HEK293 (cell line): ENCODE results near the gene ARID4A.
"Not testable (repeated sequence)": the region's sequence is repeated elsewhere in the genome, so short reads cannot be mapped to it uniquely, and the experiment has no call there.

Experiments
- CTCF ChIA-PET: fragments of 350-600 bp; formaldehyde crosslinking; extraction: SDS; loops from one replicate; lab custom pipeline; 2021; ENCODE audit warnings: antibody characterized with exemption; lab: Yijun Ruan, JAX
- POLR2A ChIA-PET: fragments of 300-600 bp; formaldehyde crosslinking; extraction: SDS; loops from one replicate; lab custom pipeline; 2020; ENCODE audit warnings: antibody characterized with exemption, inconsistent platforms; lab: Yijun Ruan, JAX
- H3K27ac ChIP-seq: fragments of 200-500 bp; sonication (Bioruptor generic); 2 replicates; pipeline ENCODE4 v1.5.1; 2014; ENCODE audit warnings: low read depth, low read length, control low read depth, inconsistent platforms; ENCODE audit errors: extremely low read depth
- H3K36me3 ChIP-seq, 2 experiments: fragments of 200-500 bp in 1 of 2; sonication (Bioruptor generic) in 1 of 2; 1 replicate in 1 of 2; 2 replicates in 1 of 2; pipeline ENCODE4 v1.5.1; 2014 to 2017; ENCODE audit warnings: inconsistent platforms in 2 of 2, low read length in 2 of 2; ENCODE audit not compliant: control insufficient read depth in 2 of 2, insufficient read depth in 1 of 2
- H3K4me1 ChIP-seq: fragments of 200-500 bp; sonication (Bioruptor generic); 2 replicates; pipeline ENCODE4 v1.5.1; 2014; ENCODE audit warnings: mild to moderate bottlenecking, low read length, inconsistent platforms; ENCODE audit not compliant: control insufficient read depth, insufficient read depth
- H3K4me3 ChIP-seq: 2 replicates; pipeline ENCODE4 v1.5.1; 2011; ENCODE audit warnings: low read depth, mild to moderate bottlenecking, control low read depth, low read length, moderate library complexity
- H3K9me3 ChIP-seq: fragments of 200-500 bp; sonication (Bioruptor generic); 2 replicates; pipeline ENCODE4 v1.5.1; 2014; ENCODE audit warnings: low read depth, low read length, inconsistent platforms; ENCODE audit not compliant: control insufficient read depth, insufficient read depth
- KLF7 ChIP-seq: fragments of 450-650 bp; formaldehyde crosslinking; IDR thresholded peaks from 2 replicates; pipeline ENCODE4 v1.5.1; 2016; ENCODE audit warnings: missing biosample characterization, missing genetic modification characterization, borderline replicate concordance
- PRDM1 ChIP-seq: fragments of 450-650 bp; formaldehyde crosslinking; IDR thresholded peaks from 2 replicates; pipeline ENCODE4; 2016; ENCODE audit warnings: missing biosample characterization, missing genetic modification characterization
- ZBTB17 ChIP-seq: fragments of 450-650 bp; formaldehyde crosslinking; IDR thresholded peaks from 2 replicates; pipeline ENCODE4 v1.5.1; 2016; ENCODE audit warnings: missing biosample characterization, missing genetic modification characterization
- ZFP37 ChIP-seq: fragments of 450-650 bp; formaldehyde crosslinking; IDR thresholded peaks from 2 replicates; pipeline ENCODE4 v1.5.1; 2016; ENCODE audit warnings: missing biosample characterization, missing genetic modification characterization
- ZFP41 ChIP-seq: fragments of 450-650 bp; formaldehyde crosslinking; IDR thresholded peaks from 2 replicates; pipeline ENCODE4 v1.5.1; 2016; ENCODE audit warnings: missing biosample characterization, missing genetic modification characterization, borderline replicate concordance
- ZNF121 ChIP-seq: fragments of 450-650 bp; formaldehyde crosslinking; IDR thresholded peaks from 2 replicates; pipeline ENCODE4 v1.5.1; 2016; ENCODE audit warnings: missing biosample characterization, missing genetic modification characterization
- ZNF133 ChIP-seq: fragments of 450-650 bp; formaldehyde crosslinking; IDR thresholded peaks from 2 replicates; pipeline ENCODE4 v1.5.1; 2016; ENCODE audit warnings: missing biosample characterization, missing genetic modification characterization
- ZNF169 ChIP-seq: fragments of 450-650 bp; formaldehyde crosslinking; IDR thresholded peaks from 2 replicates; pipeline ENCODE4 v1.5.1; 2016; ENCODE audit warnings: missing biosample characterization, missing genetic modification characterization
- ZNF311 ChIP-seq: fragments of 450-650 bp; formaldehyde crosslinking; IDR thresholded peaks from 2 replicates; pipeline ENCODE4 v1.5.1; 2017; ENCODE audit warnings: missing biosample characterization, missing genetic modification characterization, borderline replicate concordance
- ZNF623 ChIP-seq: fragments of 450-650 bp; formaldehyde crosslinking; IDR thresholded peaks from 2 replicates; pipeline ENCODE4 v1.5.1; 2016; ENCODE audit warnings: missing biosample characterization, missing genetic modification characterization
- ZNF629 ChIP-seq: fragments of 450-650 bp; formaldehyde crosslinking; IDR thresholded peaks from 2 replicates; pipeline ENCODE4 v1.5.1; 2017; ENCODE audit warnings: missing biosample characterization, missing genetic modification characterization
- ZNF654 ChIP-seq: fragments of 450-650 bp; formaldehyde crosslinking; IDR thresholded peaks from 2 replicates; pipeline ENCODE4 v1.5.1; 2016; ENCODE audit warnings: low read depth, missing biosample characterization, missing genetic modification characterization
- ZNF768 ChIP-seq: fragments of 450-650 bp; formaldehyde crosslinking; IDR thresholded peaks from 2 replicates; pipeline ENCODE4 v1.5.1; 2018; ENCODE audit warnings: missing biosample characterization, mild to moderate bottlenecking, missing genetic modification characterization
- TF ChIP-seq, protein P1 (sequence below): fragments of 450-650 bp; formaldehyde crosslinking; conservative IDR thresholded peaks from 2 replicates; pipeline ENCODE4 v1.5.1; 2016; ENCODE audit warnings: low read depth, missing biosample characterization, missing genetic modification characterization
- TF ChIP-seq, protein P2 (sequence below): fragments of 450-650 bp; formaldehyde crosslinking; IDR thresholded peaks from 2 replicates; pipeline ENCODE4 v1.5.1; 2016; ENCODE audit warnings: missing biosample characterization, missing genetic modification characterization

The ARID4A gene

DNA sequence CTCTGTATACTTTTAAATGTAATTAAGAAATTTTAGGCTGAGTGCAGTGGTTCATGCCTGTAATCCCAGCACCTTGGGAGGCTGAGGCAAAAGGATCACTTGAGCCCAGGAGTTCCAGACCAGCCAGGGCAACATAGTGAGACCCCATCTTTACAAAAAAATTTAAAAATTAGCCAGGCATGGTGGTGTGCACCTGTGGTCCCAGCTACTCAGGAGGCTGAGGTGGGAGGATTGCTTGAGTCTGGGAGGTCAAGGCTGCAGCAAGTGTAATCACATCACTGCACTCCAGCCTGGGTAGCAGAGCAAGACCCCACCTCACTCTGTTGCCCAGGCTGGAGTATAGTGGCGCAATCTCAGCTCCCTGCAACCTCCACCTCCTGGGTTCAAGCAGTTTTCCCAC lies 63.9 kb downstream of the ARID4A start:
- H3K4me3 ChIP-seq, H3K9me3 ChIP-seq, POLR2A ChIA-PET, H3K4me1 ChIP-seq, H3K27ac ChIP-seq: not testable (repeated sequence)
- TF ChIP-seq ZNF121 (tag by site-specific recombination), result peak; percentile 46; the same call in 1 of the 2 replicates
- CTCF ChIA-PET, result interaction anchor here (0.6 to 1.0 kb wide), 2 partner anchors 33 to 34 kb away, joined by 3 read pairs; no protein-coding TSS in a partner anchor
- peaks cover 48 to 54% of the 10 kb centered on the region in 2 experiments for H3K36me3 ChIP-seq

DNA sequence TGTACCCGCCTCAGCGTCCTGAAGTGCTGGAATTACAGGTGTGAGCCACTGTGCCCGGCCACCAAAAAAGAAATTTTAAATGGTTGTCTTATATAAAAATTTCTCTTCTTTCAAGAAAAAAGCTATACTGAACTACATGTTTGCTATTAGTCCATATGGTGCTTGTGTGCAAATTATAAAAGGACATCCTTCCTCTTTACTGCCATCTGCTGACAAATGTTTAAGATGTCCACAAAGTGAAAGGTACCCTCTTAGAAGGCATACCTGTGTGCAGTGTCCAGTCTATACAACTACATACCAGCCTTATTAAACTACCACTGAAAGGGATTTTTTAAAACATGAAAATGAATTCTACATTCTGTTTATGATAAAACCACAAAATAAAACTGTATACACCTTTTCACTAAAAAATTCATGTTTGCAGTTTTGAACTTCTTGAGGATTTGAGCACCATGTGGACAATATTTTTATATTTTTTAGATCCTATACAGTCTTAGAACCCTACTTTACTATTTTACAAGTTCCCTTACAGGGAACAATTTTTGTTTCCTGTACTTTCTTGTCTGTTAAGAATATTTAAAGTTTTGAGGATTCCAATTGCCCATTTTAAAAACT lies 64.5 kb downstream of the ARID4A start:
- no peaks in the 10 kb centered on the region for H3K4me1 ChIP-seq
- H3K9me3 ChIP-seq, result no peaks in the 10 kb centered on the region
- TF ChIP-seq ZFP41 (tag by site-specific recombination) (no peak), ZNF654 (tag by site-specific recombination) (peak; percentile 47)
- no peak overlapping the region for H3K4me3 ChIP-seq
- ChIA-PET POLR2A (interaction anchor here (0.6 kb wide), 1 partner anchor 65 kb away, joined by 3 read pairs; the partner anchor contains the start of gene ARID4A), CTCF (interaction anchor here (0.6 to 1.0 kb wide), 4 partner anchors 33 to 458 kb away, joined by 3 to 4 read pairs (median 3); no protein-coding TSS in a partner anchor)
- no peak overlapping the region for H3K27ac ChIP-seq
- peaks cover 48 to 59% of the 10 kb centered on the region in 2 experiments for H3K36me3 ChIP-seq

DNA sequence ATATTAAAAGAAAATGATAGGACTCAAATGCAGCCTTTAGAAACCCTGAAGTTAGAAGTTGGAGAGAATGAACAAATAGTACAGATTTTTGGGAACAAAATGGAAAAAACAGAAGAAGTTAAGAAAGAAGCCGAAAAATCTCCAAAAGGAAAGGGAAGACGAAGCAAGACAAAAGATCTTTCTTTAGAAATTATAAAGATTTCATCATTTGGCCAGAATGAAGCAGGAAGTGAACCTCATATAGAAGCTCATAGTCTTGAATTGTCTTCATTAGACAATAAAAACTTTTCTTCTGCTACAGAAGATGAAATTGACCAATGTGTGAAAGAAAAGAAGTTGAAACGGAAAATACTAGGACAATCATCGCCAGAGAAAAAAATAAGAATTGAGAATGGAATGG lies 66.0 kb downstream of the ARID4A start:
- CTCF ChIA-PET, result interaction anchor here (0.6 kb wide), 1 partner anchor 68 kb away, joined by 3 read pairs; no protein-coding TSS in a partner anchor

More for the DNA sequence above, 66.0 kb downstream of the ARID4A start:
- TF ChIP-seq ZNF629 (tag by site-specific recombination) (no peak), ZNF133 (no peak), ZFP37 (no peak), ZNF311 (tag by site-specific recombination) (no peak), ZBTB17 (tag by site-specific recombination) (no peak), ZNF169 (tag by site-specific recombination) (no peak), ZNF623 (tag by site-specific recombination) (no peak), ZNF768 (tag by site-specific recombination) (no peak), KLF7 (tag by site-specific recombination) (no peak), PRDM1 (tag by site-specific recombination) (no peak)
- TF ChIP-seq, protein P1, sequence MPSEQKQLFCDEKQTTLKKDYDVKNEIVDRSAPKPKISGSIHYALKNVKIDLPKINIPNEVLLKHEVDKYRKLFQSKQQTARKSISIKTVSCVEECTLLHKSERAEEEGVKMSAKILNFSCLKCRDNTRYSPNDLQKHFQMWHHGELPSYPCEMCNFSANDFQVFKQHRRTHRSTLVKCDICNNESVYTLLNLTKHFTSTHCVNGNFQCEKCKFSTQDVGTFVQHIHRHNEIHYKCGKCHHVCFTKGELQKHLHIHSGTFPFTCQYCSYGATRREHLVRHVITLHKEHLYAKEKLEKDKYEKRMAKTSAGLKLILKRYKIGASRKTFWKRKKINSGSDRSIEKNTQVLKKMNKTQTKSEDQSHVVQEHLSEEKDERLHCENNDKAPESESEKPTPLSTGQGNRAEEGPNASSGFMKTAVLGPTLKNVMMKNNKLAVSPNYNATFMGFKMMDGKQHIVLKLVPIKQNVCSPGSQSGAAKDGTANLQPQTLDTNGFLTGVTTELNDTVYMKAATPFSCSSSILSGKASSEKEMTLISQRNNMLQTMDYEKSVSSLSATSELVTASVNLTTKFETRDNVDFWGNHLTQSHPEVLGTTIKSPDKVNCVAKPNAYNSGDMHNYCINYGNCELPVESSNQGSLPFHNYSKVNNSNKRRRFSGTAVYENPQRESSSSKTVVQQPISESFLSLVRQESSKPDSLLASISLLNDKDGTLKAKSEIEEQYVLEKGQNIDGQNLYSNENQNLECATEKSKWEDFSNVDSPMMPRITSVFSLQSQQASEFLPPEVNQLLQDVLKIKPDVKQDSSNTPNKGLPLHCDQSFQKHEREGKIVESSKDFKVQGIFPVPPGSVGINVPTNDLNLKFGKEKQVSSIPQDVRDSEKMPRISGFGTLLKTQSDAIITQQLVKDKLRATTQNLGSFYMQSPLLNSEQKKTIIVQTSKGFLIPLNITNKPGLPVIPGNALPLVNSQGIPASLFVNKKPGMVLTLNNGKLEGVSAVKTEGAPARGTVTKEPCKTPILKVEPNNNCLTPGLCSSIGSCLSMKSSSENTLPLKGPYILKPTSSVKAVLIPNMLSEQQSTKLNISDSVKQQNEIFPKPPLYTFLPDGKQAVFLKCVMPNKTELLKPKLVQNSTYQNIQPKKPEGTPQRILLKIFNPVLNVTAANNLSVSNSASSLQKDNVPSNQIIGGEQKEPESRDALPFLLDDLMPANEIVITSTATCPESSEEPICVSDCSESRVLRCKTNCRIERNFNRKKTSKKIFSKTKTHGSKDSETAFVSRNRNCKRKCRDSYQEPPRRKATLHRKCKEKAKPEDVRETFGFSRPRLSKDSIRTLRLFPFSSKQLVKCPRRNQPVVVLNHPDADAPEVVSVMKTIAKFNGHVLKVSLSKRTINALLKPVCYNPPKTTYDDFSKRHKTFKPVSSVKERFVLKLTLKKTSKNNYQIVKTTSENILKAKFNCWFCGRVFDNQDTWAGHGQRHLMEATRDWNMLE (tag by site-specific recombination), result no peak
- TF ChIP-seq, protein P2, sequence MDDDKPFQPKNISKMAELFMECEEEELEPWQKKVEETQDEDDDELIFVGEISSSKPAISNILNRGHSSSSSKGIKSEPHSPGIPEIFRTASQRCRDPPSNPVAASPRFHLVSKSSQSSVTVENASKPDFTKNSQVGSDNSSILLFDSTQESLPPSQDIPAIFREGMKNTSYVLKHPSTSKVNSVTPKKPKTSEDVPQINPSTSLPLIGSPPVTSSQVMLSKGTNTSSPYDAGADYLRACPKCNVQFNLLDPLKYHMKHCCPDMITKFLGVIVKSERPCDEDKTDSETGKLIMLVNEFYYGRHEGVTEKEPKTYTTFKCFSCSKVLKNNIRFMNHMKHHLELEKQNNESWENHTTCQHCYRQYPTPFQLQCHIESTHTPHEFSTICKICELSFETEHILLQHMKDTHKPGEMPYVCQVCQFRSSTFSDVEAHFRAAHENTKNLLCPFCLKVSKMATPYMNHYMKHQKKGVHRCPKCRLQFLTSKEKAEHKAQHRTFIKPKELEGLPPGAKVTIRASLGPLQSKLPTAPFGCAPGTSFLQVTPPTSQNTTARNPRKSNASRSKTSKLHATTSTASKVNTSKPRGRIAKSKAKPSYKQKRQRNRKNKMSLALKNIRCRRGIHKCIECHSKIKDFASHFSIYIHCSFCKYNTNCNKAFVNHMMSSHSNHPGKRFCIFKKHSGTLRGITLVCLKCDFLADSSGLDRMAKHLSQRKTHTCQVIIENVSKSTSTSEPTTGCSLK (tag by site-specific recombination), result no peak
- TF ChIP-seq, all 188 proteins: peak for 0
- H3K4me3 ChIP-seq, result no peak overlapping the region
- H3K36me3 ChIP-seq, result peaks cover 54 to 55% of the 10 kb centered on the region in 2 experiments
- no peaks in the 10 kb centered on the region for H3K4me1 ChIP-seq
- no peak overlapping the region for H3K27ac ChIP-seq
- H3K9me3 ChIP-seq, result no peaks in the 10 kb centered on the region
- POLR2A ChIA-PET, result no interaction called here
